IMR-90 (cell line): ENCODE measurements around the gene SLC9A2. TPM values are rescaled to one million over a fixed set of nuclear protein-coding genes. Genes with fewer than 3 reads are reported as not detected.

ENCODE experiments used
- ATAC-seq: fragments of 200-7000 bp; cut with Tn5 transposase; 2 replicates; pipeline ENCODE4 v1.9.1; 2020; ENCODE audit warnings: low read depth, mild to moderate bottlenecking, moderate library complexity
- BruUV-seq: library from RNA; stranded (reverse); fragments of 400-500 nt; replicated peaks from 2 replicates; lab custom pipeline; 2021; lab: Mats Ljungman, UMichigan
- CTCF ChIA-PET: fragments of 300-600 bp; formaldehyde crosslinking; extraction: SDS; loops from one replicate; lab custom pipeline; 2021; ENCODE audit warnings: antibody characterized with exemption; lab: Yijun Ruan, JAX
- POLR2A ChIA-PET: fragments of 300-600 bp; sonication (Branson Sonifier 250); formaldehyde crosslinking; loops from one replicate; lab custom pipeline; 2022; ENCODE audit warnings: antibody characterized with exemption; ENCODE audit not compliant: unreplicated experiment; lab: Charles Lee
- DNase-seq: peaks from one replicate; pipeline ENCODE4 v3.0.0; 2013
- H2AFZ ChIP-seq: replicated peaks from 2 replicates; pipeline ENCODE3; 2013; ENCODE audit warnings: low read length, mild to moderate bottlenecking; ENCODE audit not compliant: poor library complexity
- H2AK5ac ChIP-seq: 2 replicates; pipeline ENCODE4 v1.6.1; 2013; ENCODE audit warnings: low read depth, low read length, inconsistent platforms
- H2AK9ac ChIP-seq: replicated peaks from 2 replicates; pipeline ENCODE3; 2013; ENCODE audit warnings: mild to moderate bottlenecking, low read depth, low read length, moderate library complexity; ENCODE audit not compliant: poor library complexity
- H2BK120ac ChIP-seq: 2 replicates; pipeline ENCODE4 v1.6.1; 2013; ENCODE audit warnings: low read depth, low read length, inconsistent platforms
- H2BK15ac ChIP-seq: 3 replicates; pipeline ENCODE4 v1.6.1; 2013; ENCODE audit warnings: low read depth, low read length, inconsistent platforms
- H2BK20ac ChIP-seq: 2 replicates; pipeline ENCODE4 v1.6.1; 2013; ENCODE audit warnings: low read depth, mild to moderate bottlenecking, inconsistent platforms, low read length, moderate library complexity
- H2BK5ac ChIP-seq: 2 replicates; pipeline ENCODE4 v1.6.1; 2013; ENCODE audit warnings: mild to moderate bottlenecking, low read depth, low read length, inconsistent platforms; ENCODE audit not compliant: poor library complexity, severe bottlenecking
- H3K14ac ChIP-seq: replicated peaks from 2 replicates; pipeline ENCODE4 v1.6.1; 2013; ENCODE audit warnings: low read depth, low read length, inconsistent platforms
- H3K18ac ChIP-seq: 2 replicates; pipeline ENCODE4 v1.6.1; 2013; ENCODE audit warnings: low read depth, low read length, control low read depth
- H3K23ac ChIP-seq: 2 replicates; pipeline ENCODE4 v1.6.1; 2013; ENCODE audit warnings: low read depth, low read length, inconsistent platforms
- H3K27ac ChIP-seq: 2 replicates; pipeline ENCODE4 v1.5.1; 2013; ENCODE audit warnings: mild to moderate bottlenecking, control low read depth, low read length; ENCODE audit not compliant: insufficient read depth
- H3K27me3 ChIP-seq: 2 replicates; pipeline ENCODE4 v1.6.1; 2013; ENCODE audit warnings: low read length; ENCODE audit not compliant: control insufficient read depth, insufficient read depth
- H3K36me3 ChIP-seq: 2 replicates; pipeline ENCODE4 v1.6.1; 2013; ENCODE audit warnings: low read length, mixed read lengths; ENCODE audit not compliant: control insufficient read depth, insufficient read depth
- H3K4ac ChIP-seq: 2 replicates; pipeline ENCODE4 v1.6.1; 2013; ENCODE audit warnings: low read depth, low read length, inconsistent platforms
- H3K4me1 ChIP-seq: 2 replicates; pipeline ENCODE4 v1.6.1; 2013; ENCODE audit warnings: low read length, mixed read lengths; ENCODE audit not compliant: control insufficient read depth, insufficient read depth
- H3K4me2 ChIP-seq: 2 replicates; pipeline ENCODE4 v1.6.1; 2013; ENCODE audit warnings: low read depth, mild to moderate bottlenecking, control low read depth, low read length, moderate library complexity
- H3K4me3 ChIP-seq: 2 replicates; pipeline ENCODE4 v1.5.1; 2013; ENCODE audit warnings: low read depth, mild to moderate bottlenecking, control low read depth, low read length, moderate library complexity; ENCODE audit not compliant: insufficient read depth
- H3K56ac ChIP-seq: 2 replicates; pipeline ENCODE4 v1.6.1; 2013; ENCODE audit warnings: low read length, inconsistent platforms; ENCODE audit not compliant: insufficient read depth; ENCODE audit errors: extremely low read depth
- H3K79me1 ChIP-seq, 2 experiments: 2 replicates each; pipeline ENCODE4 v1.6.1; 2013; ENCODE audit warnings: low read length in 2 of 2, inconsistent platforms in 1 of 2, low read depth in 1 of 2
- H3K9ac ChIP-seq: 2 replicates; pipeline ENCODE4 v1.6.1; 2013; ENCODE audit warnings: low read depth, low read length, control low read depth
- H3K9me1 ChIP-seq: 2 replicates; pipeline ENCODE4 v1.6.1; 2013; ENCODE audit warnings: low read length, inconsistent platforms; ENCODE audit not compliant: insufficient read depth
- H3K9me3 ChIP-seq: 2 replicates; pipeline ENCODE4 v1.6.1; 2013; ENCODE audit warnings: low read length; ENCODE audit not compliant: control insufficient read depth, insufficient read depth
- H4K20me1 ChIP-seq: 2 replicates; pipeline ENCODE4 v1.6.1; 2013; ENCODE audit warnings: low read length, inconsistent platforms; ENCODE audit not compliant: insufficient read depth
- H4K5ac ChIP-seq: 2 replicates; pipeline ENCODE4 v1.6.1; 2013; ENCODE audit warnings: mild to moderate bottlenecking, low read depth, low read length, control low read depth
- H4K8ac ChIP-seq, 2 experiments: 2 replicates each; pipeline ENCODE4 v1.6.1; 2013; ENCODE audit warnings: low read depth in 2 of 2, low read length in 2 of 2, control low read depth in 1 of 2, inconsistent platforms in 1 of 2
- H4K91ac ChIP-seq: 2 replicates; pipeline ENCODE4 v1.6.1; 2013; ENCODE audit warnings: low read depth, low read length, inconsistent platforms; ENCODE audit not compliant: insufficient read depth
- BHLHE40 ChIP-seq: fragments of 150-350 bp; IDR thresholded peaks from 2 replicates; pipeline ENCODE4 v1.6.1; 2016; ENCODE audit warnings: mild to moderate bottlenecking, low read depth, low read length
- CEBPB ChIP-seq: IDR thresholded peaks from 2 replicates; pipeline ENCODE4 v1.6.1; 2012; ENCODE audit warnings: low read depth, low read length, improper control_type of control experiment
- CHD1 ChIP-seq: IDR thresholded peaks from 2 replicates; pipeline ENCODE4 v1.6.1; 2012; ENCODE audit warnings: low read depth, low read length, improper control_type of control experiment
- FOS ChIP-seq: fragments of 150-350 bp; IDR thresholded peaks from 2 replicates; pipeline ENCODE4 v1.6.1; 2016; ENCODE audit warnings: low read depth, low read length
- MAFK ChIP-seq: IDR thresholded peaks from 2 replicates; pipeline ENCODE4 v1.6.1; 2012; ENCODE audit warnings: low read depth, low read length, improper control_type of control experiment
- MAZ ChIP-seq: IDR thresholded peaks from 2 replicates; pipeline ENCODE4 v1.6.1; 2012; ENCODE audit warnings: low read depth, mild to moderate bottlenecking, low read length, improper control_type of control experiment, moderate library complexity, borderline replicate concordance
- MXI1 ChIP-seq: IDR thresholded peaks from 2 replicates; pipeline ENCODE4 v1.6.1; 2012; ENCODE audit warnings: low read depth, mild to moderate bottlenecking, low read length, moderate library complexity, borderline replicate concordance
- NFE2L2 ChIP-seq: fragments of 150-350 bp; IDR thresholded peaks from 2 replicates; pipeline ENCODE4 v1.6.1; 2016; ENCODE audit warnings: low read depth, mild to moderate bottlenecking, low read length
- POLR2A ChIP-seq: IDR thresholded peaks from 2 replicates; pipeline ENCODE4 v1.6.1; 2012; ENCODE audit warnings: mild to moderate bottlenecking, low read depth, low read length
- RAD21 ChIP-seq: IDR thresholded peaks from 2 replicates; pipeline ENCODE4 v1.6.1; 2012; ENCODE audit warnings: low read length, improper control_type of control experiment
- RCOR1 ChIP-seq: IDR thresholded peaks from 2 replicates; pipeline ENCODE4 v1.6.1; 2012; ENCODE audit warnings: mild to moderate bottlenecking, low read length, improper control_type of control experiment; ENCODE audit not compliant: insufficient replicate concordance
- RFX5 ChIP-seq: IDR thresholded peaks from 2 replicates; pipeline ENCODE4 v1.8.0; 2012; ENCODE audit warnings: low read depth, mild to moderate bottlenecking, low read length, moderate library complexity
- SMC3 ChIP-seq: fragments of 150-350 bp; IDR thresholded peaks from 2 replicates; pipeline ENCODE4 v1.6.1; 2016; ENCODE audit warnings: low read depth, mild to moderate bottlenecking, antibody characterized with exemption, low read length, moderate library complexity
- USF2 ChIP-seq: fragments of 150-350 bp; IDR thresholded peaks from 2 replicates; pipeline ENCODE4 v1.6.1; 2017; ENCODE audit warnings: mild to moderate bottlenecking, antibody characterized with exemption, low read length, low read depth
- WGBS, 2 experiments: methylation state at CpG; one replicate each; pipeline versions ENCODE4 v1.1.5 to v1.1.7; 2013; ENCODE audit warnings: missing lambda C conversion rate in 2 of 2; ENCODE audit not compliant: insufficient read length in 1 of 2; ENCODE audit errors: extremely low coverage in 2 of 2; 5-methylcytosine and 5-hydroxymethylcytosine counted together
- dilution Hi-C: fragments of 300-500 bp; cut with HindIII; formaldehyde crosslinking; loops from one replicate; pipeline ENCODE4 v1.14.3; 2018; ENCODE audit warnings: low sequenced_read_pairs; ENCODE audit not compliant: unreplicated experiment
- in situ Hi-C: fragments of 300-500 bp; cut with MboI; formaldehyde crosslinking; loops from 3 replicates; pipeline ENCODE4 v1.14.3; 2019; ENCODE audit warnings: low sequenced_read_pairs, inconsistent platforms, mixed read lengths
- intact Hi-C: fragments of 100-400 bp; cut with micrococcal nuclease; formaldehyde crosslinking; loops from 2 replicates; pipeline ENCODE4 v1.10.0; 2022
- polyA plus RNA-seq, 3 experiments: library from polyadenylated mRNA; depleted of rRNA; stranded (reverse); fragments of >200 nt; gene quantifications; 2 replicates each; pipeline ENCODE4 v1.2.3, GENCODE V29; 2012; ENCODE audit warnings: low replicate concordance in 1 of 3
- total RNA-seq: library from RNA; depleted of rRNA; stranded (reverse); fragments of >200 nt; gene quantifications from 2 replicates; pipeline ENCODE4 v1.2.3, GENCODE V29; 2012
- TF ChIP-seq, protein P1 (sequence below): fragments of 150-350 bp; IDR thresholded peaks from 2 replicates; pipeline ENCODE4 v1.6.1; 2016; ENCODE audit warnings: low read depth, mild to moderate bottlenecking, low read length, moderate library complexity, borderline replicate concordance
- TF ChIP-seq, protein P2 (sequence below): conservative IDR thresholded peaks from 2 replicates; pipeline ENCODE4 v1.5.1; 2012; ENCODE audit warnings: mild to moderate bottlenecking, low read depth, low read length, improper control_type of control experiment

The SLC9A2 gene
- total and polyA plus RNA-seq, 2 of the 4 experiments (the other 2 are of a cell fraction): not detected

GRCh38 chr2:102672107-102672776, 52.9 kb downstream of the SLC9A2 start:
- H3K18ac ChIP-seq: no peak overlapping the region
- no peaks in the 10 kb centered on the region for H3K79me1 ChIP-seq
- no peak overlapping the region for H3K4me2 ChIP-seq
- H3K56ac ChIP-seq: no peak overlapping the region
- no peaks in the 10 kb centered on the region for H4K20me1 ChIP-seq
- intact Hi-C loops (no loop called here), dilution Hi-C loops (no loop called here), in situ Hi-C loops (no loop called here)
- no peak overlapping the region for H4K5ac ChIP-seq
- POLR2A ChIA-PET: no interaction called here
- no peak overlapping the region for H3K4ac ChIP-seq
- ATAC-seq (no peak), DNase-seq (no peak)
- no peaks in the 10 kb centered on the region for H3K9me1 ChIP-seq
- no peak overlapping the region for H2BK20ac ChIP-seq
- CTCF ChIA-PET: no interaction called here
- no peak overlapping the region for H3K23ac ChIP-seq
- no peak overlapping the region for H2AK5ac ChIP-seq
- TF ChIP-seq SMC3 (no peak), CHD1 (no peak), RAD21 (no peak), RCOR1 (no peak), USF2 (no peak), NFE2L2 (no peak), RFX5 (no peak), FOS (no peak), MAZ (no peak), POLR2A (no peak), MXI1 (no peak), MAFK (no peak), BHLHE40 (no peak), CEBPB (no peak)
- TF ChIP-seq, protein P1, sequence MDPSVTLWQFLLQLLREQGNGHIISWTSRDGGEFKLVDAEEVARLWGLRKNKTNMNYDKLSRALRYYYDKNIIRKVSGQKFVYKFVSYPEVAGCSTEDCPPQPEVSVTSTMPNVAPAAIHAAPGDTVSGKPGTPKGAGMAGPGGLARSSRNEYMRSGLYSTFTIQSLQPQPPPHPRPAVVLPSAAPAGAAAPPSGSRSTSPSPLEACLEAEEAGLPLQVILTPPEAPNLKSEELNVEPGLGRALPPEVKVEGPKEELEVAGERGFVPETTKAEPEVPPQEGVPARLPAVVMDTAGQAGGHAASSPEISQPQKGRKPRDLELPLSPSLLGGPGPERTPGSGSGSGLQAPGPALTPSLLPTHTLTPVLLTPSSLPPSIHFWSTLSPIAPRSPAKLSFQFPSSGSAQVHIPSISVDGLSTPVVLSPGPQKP: no peak
- TF ChIP-seq, protein P2, sequence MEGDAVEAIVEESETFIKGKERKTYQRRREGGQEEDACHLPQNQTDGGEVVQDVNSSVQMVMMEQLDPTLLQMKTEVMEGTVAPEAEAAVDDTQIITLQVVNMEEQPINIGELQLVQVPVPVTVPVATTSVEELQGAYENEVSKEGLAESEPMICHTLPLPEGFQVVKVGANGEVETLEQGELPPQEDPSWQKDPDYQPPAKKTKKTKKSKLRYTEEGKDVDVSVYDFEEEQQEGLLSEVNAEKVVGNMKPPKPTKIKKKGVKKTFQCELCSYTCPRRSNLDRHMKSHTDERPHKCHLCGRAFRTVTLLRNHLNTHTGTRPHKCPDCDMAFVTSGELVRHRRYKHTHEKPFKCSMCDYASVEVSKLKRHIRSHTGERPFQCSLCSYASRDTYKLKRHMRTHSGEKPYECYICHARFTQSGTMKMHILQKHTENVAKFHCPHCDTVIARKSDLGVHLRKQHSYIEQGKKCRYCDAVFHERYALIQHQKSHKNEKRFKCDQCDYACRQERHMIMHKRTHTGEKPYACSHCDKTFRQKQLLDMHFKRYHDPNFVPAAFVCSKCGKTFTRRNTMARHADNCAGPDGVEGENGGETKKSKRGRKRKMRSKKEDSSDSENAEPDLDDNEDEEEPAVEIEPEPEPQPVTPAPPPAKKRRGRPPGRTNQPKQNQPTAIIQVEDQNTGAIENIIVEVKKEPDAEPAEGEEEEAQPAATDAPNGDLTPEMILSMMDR: no peak
- H3K4me3 ChIP-seq: no peak overlapping the region
- H2BK15ac ChIP-seq: no peak overlapping the region
- H2BK120ac ChIP-seq: no peak overlapping the region
- H4K8ac ChIP-seq: no peak overlapping the region
- H3K9me3 ChIP-seq: no peaks in the 10 kb centered on the region
- H4K91ac ChIP-seq: no peak overlapping the region
- H3K14ac ChIP-seq: no peak overlapping the region
- H3K4me1 ChIP-seq: no peaks in the 10 kb centered on the region
- H3K27ac ChIP-seq: no peak overlapping the region
- H3K36me3 ChIP-seq: no peaks in the 10 kb centered on the region
- H2AK9ac ChIP-seq: no peak overlapping the region
- no peak overlapping the region for H2AFZ ChIP-seq
- no CpG with 5 or more reads among the region's 4 CpGs for WGBS, 2 experiments
- H3K27me3 ChIP-seq: no peaks in the 10 kb centered on the region
- no peak overlapping the region for H3K9ac ChIP-seq
- BruUV-seq: no TSS peak
- no peak overlapping the region for H2BK5ac ChIP-seq
